Lower lobe of right lung (tissue), 2 donors: Measurements from ENCODE around the gene LTO1. TPM values are rescaled to one million over a fixed set of nuclear protein-coding genes. Genes with fewer than 3 reads are reported as not detected.

ENCODE experiments used
- ATAC-seq, 2 donors: fragments of 200-7000 bp; cut with Tn5 transposase; one replicate each; pipeline ENCODE4 v1.9.1; 2020 to 2022; ENCODE audit warnings: mild to moderate bottlenecking in 2 of 2, moderate library complexity in 2 of 2
- DNase-seq: peaks from one replicate; pipeline ENCODE4 v3.0.0-alpha.2; 2020
- H3K27ac ChIP-seq: fragments of 200-600 bp; one replicate; pipeline ENCODE4 v1.8.0; 2022
- H3K27me3 ChIP-seq: fragments of 200-600 bp; one replicate; pipeline ENCODE4 v1.8.0; 2022; ENCODE audit warnings: low read depth
- H3K36me3 ChIP-seq: fragments of 200-600 bp; one replicate; pipeline ENCODE4 v1.8.0; 2022; ENCODE audit warnings: mild to moderate bottlenecking
- H3K4me1 ChIP-seq: fragments of 200-600 bp; one replicate; pipeline ENCODE4 v1.8.0; 2022
- H3K4me3 ChIP-seq: fragments of 200-600 bp; one replicate; pipeline ENCODE4 v1.8.0; 2022; ENCODE audit warnings: mild to moderate bottlenecking
- H3K9me3 ChIP-seq: fragments of 200-600 bp; one replicate; pipeline ENCODE4 v1.8.0; 2022
- intact Hi-C: fragments of 100-400 bp; cut with DNase I; formaldehyde crosslinking; loops from one replicate; pipeline ENCODE4 v1.11.0; 2022
- total RNA-seq: library from RNA; stranded (reverse); fragmentation: NEBNext Ultra II Directional; extraction: Animal tissue kit (Norgen Biotek cat#: 25700); gene quantifications from one replicate; pipeline ENCODE4 v1.2.1, GENCODE V29; 2021
- TF ChIP-seq, protein P1 (sequence below): fragments of 200-600 bp; IDR thresholded peaks from one replicate; pipeline ENCODE4 v1.8.0; 2022; ENCODE audit warnings: antibody characterized with exemption, mild to moderate bottlenecking
- donor health status: DM: no; HTN: yes; CAD: no; lungs with severe emphysema.

Gene LTO1
- total RNA-seq, 1 donor from 2014 or later: 23.7 TPM

DNA sequence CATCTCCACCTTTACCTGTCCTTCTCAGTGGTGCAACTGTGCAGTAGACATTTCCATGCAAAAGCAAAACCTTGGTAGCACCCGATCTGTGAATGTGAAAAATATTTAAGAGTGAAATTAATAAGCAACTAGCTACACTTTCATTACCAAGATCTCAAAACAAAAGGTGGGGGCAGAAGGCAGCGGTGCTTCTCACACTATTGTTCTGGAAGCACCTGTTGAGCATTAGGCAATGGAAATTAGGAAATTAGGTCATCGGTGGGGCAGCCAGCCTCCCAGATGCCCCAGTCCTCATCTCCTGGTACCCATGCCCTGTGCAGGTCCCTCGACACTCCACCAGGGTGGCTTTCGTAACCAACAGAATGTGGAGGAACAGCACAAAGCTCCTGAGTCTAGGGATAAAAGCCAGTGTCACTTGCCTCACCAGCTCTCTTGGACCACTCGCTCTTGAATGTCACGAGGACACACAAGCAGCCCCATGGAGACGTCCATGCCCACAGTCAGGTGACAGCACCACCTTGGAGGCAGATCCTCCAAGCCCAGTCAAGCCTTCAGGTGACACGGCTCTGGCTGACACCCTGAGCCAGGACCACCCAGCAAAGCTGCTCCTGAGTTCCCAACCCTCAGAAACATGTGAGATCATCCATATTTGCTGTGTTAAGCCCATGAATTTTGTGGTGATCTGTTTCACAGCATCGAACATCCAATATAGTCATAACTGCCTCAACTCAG, 3.3 kb downstream of the LTO1 start:
- no peak overlapping the region for H3K27ac ChIP-seq
- no peak overlapping the region for H3K4me3 ChIP-seq
- peaks cover 56% of the 10 kb centered on the region for H3K36me3 ChIP-seq
- intact Hi-C loops: no loop called here
- no peaks in the 10 kb centered on the region for H3K9me3 ChIP-seq
- no peaks in the 10 kb centered on the region for H3K27me3 ChIP-seq
- DNase-seq (no peak), ATAC-seq (no peak)
- peaks cover 26% of the 10 kb centered on the region for H3K4me1 ChIP-seq
- TF ChIP-seq, protein P1, sequence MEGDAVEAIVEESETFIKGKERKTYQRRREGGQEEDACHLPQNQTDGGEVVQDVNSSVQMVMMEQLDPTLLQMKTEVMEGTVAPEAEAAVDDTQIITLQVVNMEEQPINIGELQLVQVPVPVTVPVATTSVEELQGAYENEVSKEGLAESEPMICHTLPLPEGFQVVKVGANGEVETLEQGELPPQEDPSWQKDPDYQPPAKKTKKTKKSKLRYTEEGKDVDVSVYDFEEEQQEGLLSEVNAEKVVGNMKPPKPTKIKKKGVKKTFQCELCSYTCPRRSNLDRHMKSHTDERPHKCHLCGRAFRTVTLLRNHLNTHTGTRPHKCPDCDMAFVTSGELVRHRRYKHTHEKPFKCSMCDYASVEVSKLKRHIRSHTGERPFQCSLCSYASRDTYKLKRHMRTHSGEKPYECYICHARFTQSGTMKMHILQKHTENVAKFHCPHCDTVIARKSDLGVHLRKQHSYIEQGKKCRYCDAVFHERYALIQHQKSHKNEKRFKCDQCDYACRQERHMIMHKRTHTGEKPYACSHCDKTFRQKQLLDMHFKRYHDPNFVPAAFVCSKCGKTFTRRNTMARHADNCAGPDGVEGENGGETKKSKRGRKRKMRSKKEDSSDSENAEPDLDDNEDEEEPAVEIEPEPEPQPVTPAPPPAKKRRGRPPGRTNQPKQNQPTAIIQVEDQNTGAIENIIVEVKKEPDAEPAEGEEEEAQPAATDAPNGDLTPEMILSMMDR: no peak

DNA sequence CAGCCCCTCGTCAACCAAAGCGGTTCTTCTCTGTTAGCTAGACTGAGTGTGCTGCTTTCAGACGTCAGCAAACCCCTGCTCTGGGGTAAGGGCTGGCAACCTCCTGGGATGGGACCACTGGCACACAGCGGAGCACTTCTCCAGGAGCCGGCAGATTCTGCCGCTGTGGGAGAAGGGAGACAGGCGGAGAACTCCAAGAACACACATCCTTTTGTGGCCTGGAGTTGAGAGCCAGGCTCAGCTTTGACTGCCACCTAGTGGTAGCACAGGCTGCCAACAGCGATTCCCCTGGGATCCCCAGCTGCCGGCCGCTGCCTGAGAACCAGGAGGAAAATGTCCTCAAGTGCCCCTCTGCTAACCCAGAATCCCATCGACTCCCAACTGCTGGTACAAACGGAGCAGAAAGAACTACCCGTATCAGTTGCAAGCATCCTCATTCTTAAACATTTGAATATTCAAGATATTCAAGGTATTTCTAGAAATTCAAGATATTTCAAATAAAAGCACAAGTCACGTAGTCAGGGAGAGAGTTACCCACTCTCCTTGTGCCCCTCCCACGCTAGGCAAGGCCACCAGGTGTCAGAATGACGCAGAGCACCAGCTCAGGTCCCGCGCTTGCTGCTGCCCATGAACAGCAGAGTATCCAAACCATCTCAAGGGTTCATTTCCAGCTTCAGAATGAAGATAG, 4.9 kb downstream of the LTO1 start:
- Histone ChIP-seq H3K27ac (no peak overlapping the region), H3K36me3 (peaks cover 72% of the 10 kb centered on the region), H3K27me3 (no peaks in the 10 kb centered on the region), H3K9me3 (no peaks in the 10 kb centered on the region), H3K4me1 (peaks cover 26% of the 10 kb centered on the region), H3K4me3 (no peak overlapping the region)
- TF ChIP-seq, protein P1: peak; percentile 95
- peak; percentile 73 to 76 for ATAC-seq
- peak; percentile 85 for DNase-seq
- intact Hi-C loops: no loop called here

DNA sequence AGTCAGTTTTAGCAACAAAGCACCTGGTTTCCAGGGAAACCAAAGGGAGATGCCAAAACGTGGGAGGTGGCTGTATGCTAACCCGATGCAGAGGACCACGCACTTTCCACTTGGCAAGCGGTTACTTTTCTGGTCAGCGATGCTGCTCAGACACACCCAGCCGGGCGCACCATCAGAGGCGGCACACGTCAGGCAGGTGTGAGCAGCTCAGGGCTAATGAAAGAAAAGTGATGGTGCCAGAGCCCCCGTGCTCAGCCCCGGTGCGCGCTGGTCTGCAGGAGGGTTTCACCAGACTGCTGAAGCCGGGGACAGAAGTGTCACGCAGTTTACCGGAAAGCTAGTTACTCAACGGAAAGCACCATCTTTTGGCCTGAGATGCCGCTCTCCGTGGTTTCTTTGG, 5.7 kb downstream of the LTO1 start:
- H3K4me1 ChIP-seq: peaks cover 25% of the 10 kb centered on the region
- no peak overlapping the region for H3K4me3 ChIP-seq
- H3K27me3 ChIP-seq: no peaks in the 10 kb centered on the region
- no peak for ATAC-seq
- TF ChIP-seq, protein P1: no peak
- no peaks in the 10 kb centered on the region for H3K9me3 ChIP-seq
- intact Hi-C loops: no loop called here
- no peak for DNase-seq
- H3K27ac ChIP-seq: no peak overlapping the region
- H3K36me3 ChIP-seq: peaks cover 80% of the 10 kb centered on the region

DNA sequence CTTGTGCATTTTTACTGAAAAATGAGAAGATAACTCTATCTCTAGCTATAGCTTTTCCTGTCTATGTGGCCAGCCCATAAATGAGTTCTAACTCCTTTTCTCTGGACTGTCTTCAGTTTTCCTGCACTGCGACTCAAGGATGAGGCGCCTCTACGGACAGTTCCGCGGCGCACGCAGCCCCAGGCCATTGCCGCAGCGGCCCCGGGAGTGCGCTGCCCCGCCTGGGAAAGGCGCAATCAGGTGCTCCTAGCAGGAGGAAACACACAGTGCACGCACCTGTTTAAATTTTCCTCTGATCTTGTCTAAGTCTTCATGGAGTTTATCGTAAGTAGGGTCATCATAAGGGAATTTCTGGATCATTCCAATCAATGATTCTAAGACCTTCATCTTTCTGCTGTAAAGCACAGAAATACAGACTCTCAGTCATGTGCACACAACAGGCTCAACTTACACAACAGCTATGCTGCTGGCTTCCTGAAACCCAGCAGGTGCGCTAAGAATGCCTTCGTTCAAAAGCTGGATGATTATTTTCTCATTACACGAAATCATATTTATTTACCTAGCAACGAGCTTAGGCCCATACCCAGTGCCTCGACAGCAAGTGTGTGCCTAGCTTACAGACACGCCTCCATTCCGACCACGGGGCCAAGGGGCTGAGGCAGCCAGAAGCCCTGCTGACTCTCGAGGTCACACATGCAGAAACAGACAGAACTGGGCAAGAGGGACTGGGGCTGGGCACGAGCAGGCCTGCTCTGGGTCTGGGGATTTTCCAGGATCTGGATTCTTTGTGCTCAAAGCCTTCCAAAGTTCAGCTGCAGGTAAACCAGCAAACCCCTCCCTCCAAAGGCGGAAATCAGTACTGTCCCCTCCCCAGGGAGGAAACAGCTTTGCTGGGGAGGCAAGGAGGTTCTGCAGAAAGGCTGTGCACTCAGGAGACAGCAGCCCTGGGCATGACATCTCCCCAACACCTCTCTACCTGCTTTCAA, 7.2 kb downstream of the LTO1 start:
- H3K4me1 ChIP-seq: peaks cover 9% of the 10 kb centered on the region
- no peak overlapping the region for H3K27ac ChIP-seq
- H3K9me3 ChIP-seq: no peaks in the 10 kb centered on the region
- no peak for DNase-seq
- no peak for ATAC-seq
- intact Hi-C loops: no loop called here
- H3K27me3 ChIP-seq: no peaks in the 10 kb centered on the region
- H3K4me3 ChIP-seq: no peak overlapping the region
- TF ChIP-seq, protein P1: no peak
- H3K36me3 ChIP-seq: peaks cover 92% of the 10 kb centered on the region
